HCEC 1CT (cell line): ENCODE measurements around the gene PACRGL.
"Not testable (repeated sequence)": the region's sequence is repeated elsewhere in the genome, so short reads cannot be mapped to it uniquely, and the experiment has no call there.

Experiments used
- DNase-seq: peaks from one replicate; pipeline ENCODE4 v3.0.0-alpha.2; 2017

Gene PACRGL

GRCh38 chr4:20724915-20725314, 24.7 kb downstream of the PACRGL start:
- no peak for DNase-seq

- DNase-seq, result no peak
These were observed 35.7 kb downstream of the PACRGL start for GRCh38 chr4:20735931-20736330.

- not testable (repeated sequence) for DNase-seq
These were observed 45.7 kb downstream of the PACRGL start for GRCh38 chr4:20746000-20746399.

- no peak for DNase-seq
These were observed 52.4 kb downstream of the PACRGL start for GRCh38 chr4:20752641-20753040.

GRCh38 chr4:20754036-20754435, 53.8 kb downstream of the PACRGL start:
- DNase-seq, result no peak

GRCh38 chr4:20760053-20760452, 59.8 kb downstream of the PACRGL start:
- DNase-seq, result no peak

- no peak for DNase-seq
These were observed 61.1 kb downstream of the PACRGL start for GRCh38 chr4:20761382-20761781.

- DNase-seq, result no peak
These were observed 61.6 kb downstream of the PACRGL start for GRCh38 chr4:20761826-20762225.

GRCh38 chr4:20764366-20764992, 64.2 kb downstream of the PACRGL start:
- no peak for DNase-seq

- DNase-seq, result peak; percentile 60
These were observed 73.1 kb downstream of the PACRGL start for GRCh38 chr4:20773144-20773997.

GRCh38 chr4:20778896-20779295, 78.6 kb downstream of the PACRGL start:
- DNase-seq, result no peak

- not testable (repeated sequence) for DNase-seq
These were observed 82.9 kb downstream of the PACRGL start for GRCh38 chr4:20783134-20783533.

GRCh38 chr4:20787940-20788665, 87.8 kb downstream of the PACRGL start:
- DNase-seq, result no peak
